IPS DF 6.9 (cell line): ENCODE measurements around the gene EXOSC10.

Experiments
- DNase-seq: peaks from one replicate; pipeline ENCODE4 v3.0.0-alpha.2; 2013; ENCODE audit warnings: low read depth, low spot score
- H3K27ac ChIP-seq: one replicate; pipeline ENCODE4 v1.5.1; 2013; ENCODE audit warnings: low read length, control low read depth
- H3K27me3 ChIP-seq: 2 replicates; pipeline ENCODE4 v1.6.1; 2013; ENCODE audit warnings: mild to moderate bottlenecking, low read length; ENCODE audit not compliant: control insufficient read depth, insufficient read depth
- H3K36me3 ChIP-seq: 2 replicates; pipeline ENCODE4 v1.6.1; 2013; ENCODE audit warnings: low read length; ENCODE audit not compliant: control insufficient read depth, insufficient read depth
- H3K4me1 ChIP-seq: 2 replicates; pipeline ENCODE4 v1.6.1; 2013; ENCODE audit warnings: low read length; ENCODE audit not compliant: control insufficient read depth, insufficient read depth
- H3K4me3 ChIP-seq: 2 replicates; pipeline ENCODE4 v1.5.1; 2013; ENCODE audit warnings: mild to moderate bottlenecking, low read length
- H3K9me3 ChIP-seq: 2 replicates; pipeline ENCODE4 v1.6.1; 2013; ENCODE audit warnings: low read length, inconsistent platforms; ENCODE audit not compliant: control insufficient read depth, insufficient read depth
- WGBS: extraction: QIAGEN DNeasy Blood & Tissue Kit; methylation state at CpG from one replicate; pipeline ENCODE4 v1.1.7; 2013; ENCODE audit warnings: mixed read lengths, missing lambda C conversion rate; ENCODE audit not compliant: insufficient read length, insufficient coverage; 5-methylcytosine and 5-hydroxymethylcytosine counted together

Gene EXOSC10

GRCh38 chr1:11062965-11063401, 36.7 kb downstream of the EXOSC10 start:
- DNase-seq, result no peak
- no peak overlapping the region for H3K27ac ChIP-seq
- no peaks in the 10 kb centered on the region for H3K27me3 ChIP-seq
- no peak overlapping the region for H3K4me3 ChIP-seq
- H3K9me3 ChIP-seq, result no peaks in the 10 kb centered on the region
- peaks cover 10% of the 10 kb centered on the region; the same call in 1 of the 2 replicates for H3K36me3 ChIP-seq
- WGBS, result no CpG with 5 or more reads among the region's 3 CpGs
- H3K4me1 ChIP-seq, result 0 out of 2 replicates have a peak, but pooled peaks cover 2% of the 10 kb centered on the region

- Histone ChIP-seq H3K36me3 (peaks cover 5% of the 10 kb centered on the region; the same call in 1 of the 2 replicates), H3K4me3 (no peak overlapping the region), H3K27me3 (no peaks in the 10 kb centered on the region), H3K27ac (no peak overlapping the region), H3K4me1 (0 out of 2 replicates have a peak, but pooled peaks cover 2% of the 10 kb centered on the region), H3K9me3 (no peaks in the 10 kb centered on the region)
- WGBS, result no CpG with 5 or more reads among the region's 5 CpGs
- no peak for DNase-seq
Observed at GRCh38 chr1:11061652-11062365, 37.9 kb downstream of the EXOSC10 start.

DNA sequence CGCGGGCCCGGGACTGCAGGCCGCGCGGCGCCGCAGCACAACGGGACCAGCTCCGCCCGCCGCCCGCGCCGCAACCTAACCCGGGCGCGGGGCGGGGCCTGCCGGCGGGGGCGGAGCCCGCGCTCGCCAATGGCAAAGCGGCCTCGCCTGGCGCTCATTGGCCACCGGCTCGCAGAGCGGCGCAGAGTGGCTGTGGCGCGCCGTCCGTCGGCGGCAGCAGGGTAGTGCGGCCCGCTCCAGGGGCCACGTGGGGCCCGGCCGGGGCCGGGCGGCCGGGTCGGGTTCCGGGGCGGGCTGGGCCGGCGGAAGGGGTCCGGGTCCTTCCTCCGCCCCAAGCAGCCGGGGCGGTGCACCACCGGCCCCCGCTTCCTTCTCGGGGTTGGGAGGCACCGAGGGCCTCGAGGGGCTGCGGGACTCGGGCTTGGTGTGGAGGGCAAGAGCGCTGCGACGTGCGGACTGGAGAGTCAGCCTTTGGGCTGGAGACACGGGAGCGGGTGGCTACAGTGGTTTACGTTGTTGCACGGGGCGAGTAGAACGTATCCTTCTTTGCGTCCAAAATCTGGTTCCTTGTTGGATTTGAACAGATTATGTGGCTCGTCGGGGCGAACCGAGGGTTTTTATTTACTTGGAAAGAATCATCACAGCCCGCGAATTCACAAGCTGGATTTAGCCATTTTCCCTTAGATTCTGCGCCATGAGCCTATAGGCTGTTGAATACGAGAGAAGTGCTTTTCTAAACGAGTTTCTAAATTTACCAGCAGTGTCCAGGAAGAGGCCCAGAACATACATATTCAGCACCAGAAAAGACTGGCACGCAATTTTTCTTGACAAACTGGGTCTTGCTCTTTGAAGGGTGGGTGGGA, 39.5 kb downstream of the EXOSC10 start, which contains the start of gene SRM:
TSS of gene SRM (minus strand) at position 51 of the 863 bp plus-strand sequence. CDS start 75 bp downstream, outside the sequence.
- Histone ChIP-seq H3K9me3 (no peaks in the 10 kb centered on the region), H3K36me3 (peaks cover 10% of the 10 kb centered on the region; the same call in 1 of the 2 replicates), H3K27ac (no peak within 1 kb of the TSS), H3K4me3 (peak within 1 kb of the TSS; percentile 91), H3K4me1 (0 out of 2 replicates have a peak, but pooled peaks cover 2% of the 10 kb centered on the region), H3K27me3 (no peaks in the 10 kb centered on the region)
- DNase-seq, result peak; percentile 75
- WGBS, result no CpG with 5 or more reads among the region's 83 CpGs

- H3K36me3 ChIP-seq, result peaks cover 13% of the 10 kb centered on the region
- no peak overlapping the region for H3K27ac ChIP-seq
- H3K27me3 ChIP-seq, result no peaks in the 10 kb centered on the region
- H3K4me1 ChIP-seq, result 0 out of 2 replicates have a peak, but pooled peaks cover 2% of the 10 kb centered on the region
- no peaks in the 10 kb centered on the region for H3K9me3 ChIP-seq
- H3K4me3 ChIP-seq, result peak overlapping the region; percentile 91
- no CpG with 5 or more reads among the region's 72 CpGs for WGBS
- DNase-seq, result no peak
Observed at GRCh38 chr1:11059155-11059967, 40.3 kb downstream of the EXOSC10 start.

- Histone ChIP-seq H3K27me3 (no peaks in the 10 kb centered on the region), H3K4me3 (peak overlapping the region; percentile 91; the same call in 1 of the 2 replicates), H3K9me3 (no peaks in the 10 kb centered on the region), H3K36me3 (peaks cover 16% of the 10 kb centered on the region), H3K27ac (no peak overlapping the region), H3K4me1 (0 out of 2 replicates have a peak, but pooled peaks cover 2% of the 10 kb centered on the region)
- no peak for DNase-seq
- no CpG with 5 or more reads among the region's 28 CpGs for WGBS
Observed at GRCh38 chr1:11058595-11059154, 41.0 kb downstream of the EXOSC10 start.

GRCh38 chr1:11058026-11058425, 41.6 kb downstream of the EXOSC10 start:
- H3K36me3 ChIP-seq, result peaks cover 16% of the 10 kb centered on the region
- no CpG with 5 or more reads among the region's 14 CpGs for WGBS
- no peaks in the 10 kb centered on the region for H3K9me3 ChIP-seq
- H3K4me1 ChIP-seq, result peaks cover 5% of the 10 kb centered on the region; the same call in 1 of the 2 replicates
- H3K27ac ChIP-seq, result no peak overlapping the region
- H3K27me3 ChIP-seq, result no peaks in the 10 kb centered on the region
- DNase-seq, result no peak
- no peak overlapping the region for H3K4me3 ChIP-seq

GRCh38 chr1:11057477-11057876, 42.2 kb downstream of the EXOSC10 start:
- Histone ChIP-seq H3K36me3 (peaks cover 16% of the 10 kb centered on the region), H3K9me3 (no peaks in the 10 kb centered on the region), H3K27me3 (no peaks in the 10 kb centered on the region), H3K4me3 (no peak overlapping the region), H3K4me1 (peaks cover 6% of the 10 kb centered on the region; the same call in 1 of the 2 replicates), H3K27ac (no peak overlapping the region)
- WGBS, result no CpG with 5 or more reads among the region's 8 CpGs
- DNase-seq, result no peak

DNA sequence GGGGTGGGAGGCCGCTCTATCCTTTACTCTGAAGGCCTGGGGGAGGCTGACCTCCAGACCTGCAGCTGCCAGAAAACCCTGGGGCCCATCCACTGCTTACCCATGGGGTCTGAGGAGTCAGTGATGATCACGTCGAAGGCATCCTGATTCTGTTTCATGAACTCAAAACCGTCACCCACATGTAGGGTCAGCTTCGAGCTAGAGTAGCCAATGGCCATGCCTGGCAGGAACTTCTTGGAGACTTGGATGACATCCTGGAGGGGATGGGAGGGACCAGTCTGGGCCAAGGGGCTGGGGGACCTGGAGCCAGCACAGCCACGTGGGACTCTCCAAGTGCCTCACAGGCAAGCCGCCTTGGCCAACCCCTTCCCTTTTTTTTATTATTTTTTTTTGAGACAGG, 43.2 kb downstream of the EXOSC10 start:
- no peaks in the 10 kb centered on the region for H3K27me3 ChIP-seq
- no peak overlapping the region for H3K4me3 ChIP-seq
- WGBS, result no CpG with 5 or more reads among the region's 7 CpGs
- H3K9me3 ChIP-seq, result no peaks in the 10 kb centered on the region
- H3K36me3 ChIP-seq, result peaks cover 16% of the 10 kb centered on the region
- H3K4me1 ChIP-seq, result peaks cover 6% of the 10 kb centered on the region; the same call in 1 of the 2 replicates
- no peak for DNase-seq
- no peak overlapping the region for H3K27ac ChIP-seq

DNA sequence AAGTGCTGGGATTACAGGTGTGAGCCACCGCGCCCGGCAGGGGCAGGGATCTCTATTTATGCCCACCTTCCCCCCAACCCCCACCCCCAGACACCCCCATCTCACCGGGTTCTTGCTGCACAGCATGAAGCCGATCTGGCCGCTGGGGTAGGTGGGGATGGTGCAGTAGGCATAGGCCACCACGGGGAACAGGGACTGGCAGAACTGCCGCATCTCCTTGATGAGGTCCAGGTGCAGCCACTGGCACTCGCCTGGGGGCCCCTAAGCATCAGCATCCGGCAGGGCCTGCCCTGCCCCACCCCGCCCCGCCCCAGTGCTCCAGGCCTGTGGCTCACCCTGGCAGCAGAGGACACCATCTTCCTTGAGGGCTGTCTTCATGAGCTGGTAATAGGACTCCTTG, 44.0 kb downstream of the EXOSC10 start:
- Histone ChIP-seq H3K36me3 (peaks cover 16% of the 10 kb centered on the region), H3K27me3 (no peaks in the 10 kb centered on the region), H3K4me1 (peaks cover 6% of the 10 kb centered on the region; the same call in 1 of the 2 replicates), H3K27ac (no peak overlapping the region), H3K4me3 (no peak overlapping the region), H3K9me3 (no peaks in the 10 kb centered on the region)
- no CpG with 5 or more reads among the region's 12 CpGs for WGBS
- no peak for DNase-seq
